NCI-H526 (cell line): ENCODE data around the gene PI4KB.

Experiments used
- DNase-seq, 2 experiments: peaks; one replicate each; lab custom pipeline; 2025; lab: John Stamatoyannopoulos, UW

Gene PI4KB

DNA sequence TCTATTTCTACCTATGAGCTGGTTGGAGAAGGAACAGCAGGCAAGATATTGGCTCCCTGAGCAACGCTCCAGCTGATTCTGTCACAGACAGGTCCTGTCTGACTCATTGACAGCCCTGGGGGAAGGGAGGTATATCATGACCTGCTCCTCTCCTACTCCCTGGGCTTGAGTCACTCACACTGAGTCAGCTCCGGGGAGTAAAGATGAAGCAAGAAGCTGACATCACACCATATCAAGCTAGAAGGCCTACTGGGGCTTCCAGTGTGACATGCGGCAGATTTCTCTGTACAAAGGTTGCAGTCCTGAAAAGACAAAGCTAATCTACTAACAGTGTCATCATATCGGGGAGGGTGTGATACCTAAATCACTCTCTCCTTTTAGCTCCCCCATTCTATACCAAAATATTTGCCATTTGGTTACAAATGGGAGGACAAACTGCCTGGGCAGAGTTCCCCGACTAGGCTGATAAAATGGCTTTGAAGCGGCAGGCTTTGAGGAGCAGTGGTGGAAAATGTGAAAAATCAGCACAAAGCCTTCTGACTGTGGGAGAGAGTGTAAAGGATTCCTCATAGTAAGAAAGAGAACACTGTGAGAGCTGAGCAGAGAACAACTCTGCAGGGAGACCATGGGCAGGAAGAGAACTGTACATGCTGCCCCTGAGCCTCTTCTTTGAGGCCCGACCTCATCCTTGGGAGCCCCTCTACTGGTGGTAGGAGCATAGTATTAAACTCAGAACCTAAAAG lies 15.5 kb downstream of the PI4KB start:
- no peak for DNase-seq

DNA sequence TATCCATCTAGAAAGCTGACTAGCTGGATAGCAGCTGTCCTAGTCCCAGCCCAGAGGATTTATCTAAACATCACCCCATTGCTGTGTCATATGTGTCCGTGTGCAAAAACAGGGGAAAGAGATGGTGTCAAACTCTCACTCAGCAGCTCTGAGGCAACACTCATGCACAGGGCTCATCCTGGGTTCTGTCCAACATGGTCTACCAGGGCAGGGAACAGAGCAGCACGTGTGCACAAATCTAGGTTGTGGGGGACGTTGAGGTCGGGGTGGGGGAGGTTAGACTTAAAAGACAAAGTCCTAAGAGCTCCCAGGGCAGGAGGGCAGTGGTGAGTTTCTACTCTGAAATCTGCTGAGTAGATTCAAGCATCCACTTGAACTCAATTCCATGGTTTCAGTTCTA lies 16.2 kb downstream of the PI4KB start:
- no peak for DNase-seq

DNA sequence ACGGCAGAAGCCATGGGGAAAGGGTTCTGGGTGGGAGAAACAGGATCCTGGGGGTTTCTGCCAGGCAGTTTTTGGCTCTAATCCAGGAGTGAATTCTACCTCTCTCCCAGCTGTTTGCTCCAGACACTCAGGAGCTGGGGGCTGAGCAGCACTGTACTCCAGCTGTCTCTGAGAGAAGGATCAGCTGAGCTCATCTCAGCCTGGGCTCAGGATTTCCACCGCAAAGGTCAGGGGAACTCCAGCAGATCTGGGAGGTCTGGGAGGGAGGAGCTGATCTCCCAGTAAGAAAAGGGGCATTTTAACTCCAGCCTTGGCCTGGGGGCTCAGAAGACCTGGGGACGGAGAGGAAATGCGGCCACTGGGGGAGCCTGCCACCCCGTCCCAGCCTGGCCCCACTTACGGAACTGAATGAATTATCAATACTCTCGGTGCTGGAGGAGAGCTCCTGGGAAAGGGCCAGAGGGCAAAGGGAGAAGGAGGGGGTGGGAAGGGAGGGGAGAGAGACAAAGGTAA lies 17.3 kb downstream of the PI4KB start:
- DNase-seq, result no peak

DNA sequence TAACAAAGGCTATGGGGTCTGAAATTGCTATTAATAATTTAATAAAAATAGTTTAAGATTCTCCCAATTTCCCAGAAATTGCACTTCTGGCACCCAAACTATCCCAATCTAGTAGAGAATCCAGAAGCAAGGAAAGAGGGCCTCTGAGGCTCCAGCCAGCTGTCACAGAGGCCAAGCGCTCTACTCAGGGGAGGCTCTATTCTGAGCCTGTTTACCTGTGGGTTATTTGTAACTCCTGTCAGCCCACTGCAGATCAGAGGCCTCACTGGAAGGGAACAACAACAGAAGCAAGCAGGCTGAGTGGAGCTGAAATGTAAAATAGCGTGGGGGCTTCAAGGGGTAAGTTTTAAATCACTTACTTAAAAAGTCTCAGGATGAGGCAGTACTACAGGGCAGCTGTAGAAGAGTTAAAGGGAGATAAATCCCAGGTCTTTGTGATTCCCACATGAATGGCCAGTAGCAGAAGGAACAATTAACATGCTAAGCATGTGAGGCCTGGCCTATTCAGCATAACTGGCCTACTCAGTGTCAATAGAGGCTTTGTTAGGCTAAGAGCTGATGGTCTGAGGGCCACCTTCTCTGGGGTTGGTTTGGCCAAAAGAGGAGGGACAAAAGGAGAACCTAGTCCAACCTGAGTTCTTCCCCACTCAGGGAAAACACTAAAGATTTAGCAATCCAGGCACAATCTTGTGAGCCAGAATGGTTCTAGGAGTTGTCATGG lies 32.3 kb downstream of the PI4KB start:
- DNase-seq, result peak in 1 of 2 experiments; percentile 48

DNA sequence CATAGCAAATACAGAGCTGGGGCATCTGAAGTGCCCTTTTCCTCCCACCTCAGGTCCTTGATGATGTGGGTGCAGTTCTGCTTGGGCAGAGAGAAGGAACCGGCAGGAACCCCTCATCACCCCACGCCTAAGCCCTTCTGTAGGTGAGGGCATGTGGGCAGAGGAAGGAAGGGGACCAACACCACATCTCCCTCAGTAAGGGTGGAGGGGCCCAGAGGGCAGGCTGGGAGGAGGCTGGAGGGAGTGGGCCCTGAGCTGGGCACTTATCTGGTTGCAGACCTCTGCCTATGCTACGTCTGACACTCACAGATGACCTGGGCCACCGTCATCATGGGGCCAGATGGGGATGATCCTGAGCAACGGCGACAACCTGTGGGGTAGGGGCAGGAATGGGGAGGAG lies 34.1 kb downstream of the PI4KB start:
- no peak for DNase-seq

DNA sequence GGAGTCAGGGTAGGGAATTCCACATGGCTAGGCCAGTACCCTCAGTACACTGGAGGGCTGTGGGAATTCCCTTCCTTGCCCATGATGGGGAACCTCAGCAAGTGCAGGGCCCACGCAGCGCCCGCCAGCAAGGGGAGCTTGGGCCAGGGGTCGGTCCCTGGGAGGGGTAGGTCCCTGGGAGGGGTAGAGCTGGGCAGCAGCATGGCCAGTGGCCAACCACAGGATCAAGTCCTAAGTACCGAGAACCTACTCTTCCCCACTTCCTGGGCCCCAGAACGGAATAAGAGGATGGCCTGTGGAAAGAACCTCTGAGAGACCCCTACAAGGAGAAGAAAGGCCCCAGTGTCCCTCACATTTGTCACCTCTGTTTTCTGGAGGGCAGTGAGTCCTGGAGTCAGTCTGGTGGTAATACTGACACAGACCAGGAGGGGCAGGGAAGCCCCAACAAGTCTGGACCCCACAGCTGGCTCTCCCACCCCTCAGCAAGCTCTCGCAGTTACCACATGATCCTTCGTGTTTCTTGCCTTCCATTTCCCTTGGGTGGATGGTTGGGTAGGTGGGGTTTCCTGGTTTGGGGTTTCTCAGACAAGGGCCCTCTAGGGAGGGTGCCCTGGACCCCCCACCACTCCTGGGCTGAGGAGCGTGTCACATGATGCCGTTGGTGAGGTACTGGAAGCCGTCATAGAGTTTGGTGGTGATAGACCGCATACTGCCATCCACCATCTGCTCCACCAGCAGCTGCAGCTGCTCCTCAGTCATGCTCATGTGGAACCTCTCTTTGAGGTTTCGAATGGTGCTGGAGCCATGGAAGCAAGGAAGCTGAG lies 34.8 kb downstream of the PI4KB start:
- DNase-seq, result no peak

DNA sequence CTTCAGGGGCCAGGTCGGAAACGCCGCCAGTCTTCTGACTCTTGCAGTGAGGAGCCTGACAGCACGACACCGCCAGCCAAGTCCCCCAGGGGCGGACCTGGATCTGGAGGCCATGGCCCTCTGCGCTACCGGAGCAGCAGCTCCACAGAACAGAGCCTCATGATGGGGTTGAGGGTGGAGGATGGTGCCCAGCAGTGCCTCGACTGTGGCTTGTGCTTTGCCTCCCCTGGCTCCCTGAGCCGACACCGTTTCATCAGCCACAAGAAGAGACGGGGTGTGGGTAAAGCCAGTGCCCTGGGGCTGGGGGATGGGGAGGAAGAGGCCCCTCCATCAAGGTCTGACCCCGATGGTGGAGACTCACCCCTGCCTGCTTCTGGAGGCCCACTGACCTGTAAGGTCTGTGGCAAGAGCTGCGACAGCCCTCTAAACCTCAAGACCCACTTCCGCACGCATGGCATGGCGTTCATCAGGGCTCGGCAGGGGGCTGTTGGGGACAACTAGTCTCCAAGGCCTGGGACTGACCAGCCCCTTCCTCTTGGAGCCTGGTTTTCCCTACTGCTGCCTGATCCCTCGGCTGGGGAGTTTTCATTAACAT lies 36.4 kb downstream of the PI4KB start:
- DNase-seq, result no peak

DNA sequence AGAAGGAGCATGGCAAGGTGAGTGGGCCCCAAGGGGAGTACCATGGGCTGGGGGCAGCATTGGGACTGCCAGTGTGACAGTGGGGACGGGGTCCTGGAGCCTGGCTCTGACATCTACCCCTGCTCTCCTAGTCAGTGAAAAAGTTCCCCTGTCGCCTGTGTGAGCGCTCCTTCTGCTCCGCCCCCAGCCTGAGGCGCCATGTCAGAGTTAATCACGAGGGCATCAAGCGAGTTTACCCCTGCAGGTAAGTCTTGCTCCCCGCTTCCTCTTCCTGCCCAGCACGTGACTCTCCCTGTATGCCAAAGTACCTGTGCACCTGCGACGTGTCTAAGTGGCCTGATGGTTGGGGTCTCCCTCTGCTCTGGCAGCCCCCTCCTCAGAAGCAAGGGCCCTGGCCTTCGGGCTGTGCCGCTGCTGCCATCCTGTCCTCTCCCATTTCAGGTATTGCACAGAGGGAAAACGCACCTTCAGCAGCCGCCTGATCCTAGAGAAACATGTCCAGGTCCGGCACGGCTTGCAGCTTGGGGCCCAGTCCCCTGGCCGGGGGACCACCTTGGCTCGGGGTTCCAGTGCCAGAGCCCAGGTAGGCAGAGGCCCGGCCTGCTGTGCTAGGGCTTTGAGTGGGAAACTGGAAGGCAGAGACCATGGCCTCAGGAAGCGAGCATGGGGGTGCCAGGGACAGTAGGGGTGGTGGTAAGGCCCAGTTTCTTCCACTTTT lies 37.1 kb downstream of the PI4KB start:
- no peak for DNase-seq

DNA sequence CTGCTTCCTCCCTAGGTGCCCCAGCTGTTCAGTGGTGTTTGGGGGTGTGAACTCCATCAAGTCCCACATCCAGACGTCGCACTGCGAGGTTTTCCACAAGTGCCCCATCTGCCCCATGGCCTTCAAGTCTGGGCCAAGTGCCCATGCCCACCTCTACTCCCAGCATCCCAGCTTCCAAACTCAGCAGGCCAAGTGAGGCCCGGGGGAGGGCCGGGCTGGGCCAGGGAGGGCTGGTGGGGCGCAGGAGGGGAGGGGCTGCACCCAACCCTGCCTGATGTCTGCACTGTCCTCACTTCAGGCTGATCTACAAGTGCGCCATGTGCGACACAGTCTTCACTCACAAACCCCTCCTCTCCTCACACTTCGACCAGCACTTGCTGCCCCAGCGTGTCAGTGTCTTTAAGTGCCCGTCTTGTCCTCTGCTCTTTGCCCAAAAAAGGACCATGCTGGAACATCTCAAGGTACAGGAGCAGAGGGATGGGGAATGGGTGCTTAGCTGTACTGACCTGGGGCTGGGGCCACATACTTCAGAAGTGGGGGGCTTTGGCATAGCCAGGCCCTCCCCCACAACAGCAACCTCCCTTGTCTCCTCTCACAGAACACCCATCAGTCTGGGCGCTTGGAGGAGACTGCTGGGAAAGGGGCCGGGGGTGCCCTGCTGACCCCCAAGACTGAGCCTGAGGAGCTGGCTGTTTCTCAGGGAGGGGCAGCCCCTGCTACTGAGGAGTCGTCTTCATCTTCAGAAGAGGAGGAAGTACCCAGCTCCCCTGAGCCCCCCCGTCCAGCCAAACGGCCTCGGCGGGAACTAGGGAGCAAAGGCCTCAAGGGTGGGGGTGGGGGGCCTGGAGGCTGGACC lies 37.9 kb downstream of the PI4KB start:
- no peak for DNase-seq

DNA sequence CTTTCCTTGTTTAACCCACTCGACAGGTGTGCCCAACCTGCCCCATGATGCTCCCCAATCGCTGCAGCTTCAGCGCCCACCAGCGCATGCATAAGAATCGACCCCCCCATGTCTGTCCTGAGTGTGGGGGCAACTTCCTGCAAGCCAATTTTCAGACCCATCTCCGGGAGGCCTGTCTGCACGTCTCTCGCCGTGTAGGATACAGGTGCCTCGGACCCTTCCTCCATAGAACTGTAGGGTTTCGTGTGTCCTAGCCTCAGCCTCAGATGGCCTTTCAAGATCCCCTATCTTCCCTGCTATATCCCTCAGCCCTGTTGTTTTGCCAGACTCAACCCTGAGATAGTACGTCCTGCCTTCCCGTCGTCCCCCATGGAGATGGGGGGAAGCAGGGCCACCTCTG lies 38.7 kb downstream of the PI4KB start:
- DNase-seq, result no peak

DNA sequence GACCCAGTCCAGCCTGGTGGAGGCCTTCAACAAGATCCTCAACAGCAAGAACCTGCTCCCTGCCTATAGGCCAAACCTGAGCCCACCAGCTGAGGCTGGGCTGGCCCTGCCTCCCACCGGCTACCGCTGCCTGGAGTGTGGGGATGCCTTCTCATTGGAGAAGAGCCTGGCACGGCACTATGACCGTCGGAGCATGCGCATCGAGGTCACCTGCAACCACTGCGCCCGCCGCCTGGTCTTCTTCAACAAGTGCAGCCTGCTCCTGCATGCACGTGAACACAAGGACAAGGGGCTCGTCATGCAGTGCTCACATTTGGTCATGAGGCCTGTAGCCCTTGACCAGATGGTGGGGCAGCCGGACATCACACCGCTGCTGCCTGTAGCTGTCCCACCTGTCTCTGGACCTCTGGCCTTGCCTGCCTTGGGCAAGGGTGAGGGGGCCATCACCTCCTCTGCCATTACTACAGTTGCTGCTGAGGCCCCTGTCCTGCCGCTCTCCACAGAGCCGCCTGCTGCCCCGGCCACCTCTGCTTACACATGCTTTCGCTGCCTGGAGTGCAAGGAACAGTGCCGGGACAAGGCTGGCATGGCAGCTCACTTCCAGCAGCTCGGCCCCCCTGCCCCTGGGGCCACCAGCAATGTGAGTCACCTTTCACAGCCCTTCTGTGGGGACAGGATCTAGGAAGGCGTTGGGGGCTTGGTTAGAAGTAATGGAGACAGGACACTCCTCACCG lies 39.3 kb downstream of the PI4KB start:
- no peak for DNase-seq

DNA sequence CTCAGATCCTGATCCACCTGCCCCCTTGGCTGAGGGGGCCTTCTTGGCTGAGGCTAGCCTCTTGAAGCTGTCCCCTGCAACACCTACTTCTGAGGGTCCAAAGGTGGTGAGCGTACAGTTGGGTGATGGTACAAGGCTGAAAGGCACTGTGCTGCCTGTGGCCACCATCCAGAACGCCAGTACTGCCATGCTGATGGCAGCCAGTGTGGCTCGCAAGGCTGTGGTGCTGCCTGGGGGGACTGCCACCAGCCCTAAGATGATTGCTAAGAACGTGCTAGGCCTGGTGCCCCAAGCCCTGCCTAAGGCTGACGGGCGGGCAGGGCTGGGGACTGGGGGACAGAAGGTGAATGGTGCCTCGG lies 39.9 kb downstream of the PI4KB start:
- no peak for DNase-seq

- no peak for DNase-seq
Measured at GRCh38 chr1:151286619-151287340, 40.4 kb downstream of the PI4KB start.

DNA sequence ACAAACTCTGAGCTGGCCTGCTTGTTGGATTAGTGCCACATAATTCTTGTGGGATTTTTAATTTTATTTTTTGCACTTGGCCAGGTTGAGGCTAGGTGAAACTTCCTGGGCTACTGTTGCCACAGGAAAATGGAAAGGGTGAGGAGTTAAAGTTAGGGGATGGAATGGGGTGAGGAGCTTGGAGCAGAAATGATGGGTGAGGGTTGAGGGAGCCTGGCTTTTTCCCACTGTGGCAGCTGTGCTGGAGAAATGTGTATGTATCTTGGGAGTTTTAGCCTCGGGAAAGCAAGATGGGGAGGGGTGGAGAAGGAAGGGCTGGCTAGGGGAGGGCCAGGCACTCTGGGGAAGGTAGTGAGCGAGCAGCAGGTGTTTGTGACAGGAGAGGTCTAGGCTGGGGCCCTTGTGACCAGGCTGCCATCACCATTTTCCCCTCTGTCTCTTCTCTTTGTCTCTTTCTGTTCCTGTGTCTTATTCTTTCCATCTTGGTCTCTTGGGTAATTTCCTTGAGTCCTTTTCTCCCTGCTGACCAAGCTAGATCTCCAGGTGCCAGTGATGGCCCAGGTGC lies 43.1 kb downstream of the PI4KB start:
- DNase-seq, result no peak

GRCh38 chr1:151282883-151283725 lies 44.1 kb downstream of the PI4KB start:
- DNase-seq, result peak; percentile 58 to 82

GRCh38 chr1:151281969-151282882 lies 45.0 kb downstream of the PI4KB start, which contains the start of gene ZNF687:
ZNF687 (plus strand) TSS chr1:151282299; CDS start chr1:151286292, 3,993 bp downstream.
- DNase-seq, result peak; percentile 100
